ENCODE measurements around the gene SLC26A2. TPM values are rescaled to one million over a fixed set of nuclear protein-coding genes. Genes with fewer than 3 reads are reported as not detected.

The SLC26A2 gene
- total RNA-seq, 1 donor from 2014 or later = 4.7 TPM

DNA sequence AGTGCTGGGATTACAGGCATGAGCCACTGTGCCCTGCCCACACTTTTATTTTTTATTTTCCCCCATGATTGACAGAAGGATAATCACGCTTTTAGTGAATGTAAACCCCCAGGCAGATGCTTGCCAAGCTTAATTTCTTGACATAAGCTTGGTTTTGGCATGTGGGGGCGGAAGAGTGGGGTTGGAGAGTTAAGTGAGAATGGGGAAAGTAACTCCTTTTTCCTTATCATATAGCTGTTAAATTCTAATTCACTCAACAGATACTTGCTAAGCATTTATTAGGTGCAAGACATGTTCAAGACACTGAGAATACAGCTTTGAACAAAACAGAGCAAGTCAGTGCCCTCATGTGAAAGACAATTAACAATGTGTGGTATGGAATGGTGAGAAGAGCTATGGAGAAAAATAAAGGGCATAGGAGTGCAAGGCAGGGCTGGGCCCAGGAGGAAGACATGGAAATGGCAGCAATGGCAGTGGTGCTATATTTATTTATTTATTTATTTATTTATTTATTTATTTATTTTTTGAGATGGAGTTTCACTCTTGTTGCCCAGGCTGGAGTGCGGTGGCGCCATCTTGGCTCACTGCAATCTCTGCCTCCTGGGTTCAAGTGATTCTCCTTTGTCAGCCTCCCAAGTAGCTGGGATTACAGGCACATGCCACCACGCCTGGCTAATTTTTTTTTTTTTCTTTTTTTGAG is 2.2 kb downstream of the SLC26A2 start:
- Mint-ChIP-seq H3K4me3 (ENCODE audit: unreplicated experiment) (no peak overlapping the region), H3K9me3 (ENCODE audit: unreplicated experiment) (peaks cover 10% of the 10 kb centered on the region), H3K36me3 (ENCODE audit: unreplicated experiment) (no peaks in the 10 kb centered on the region), H3K27me3 (ENCODE audit: unreplicated experiment) (peaks cover 9% of the 10 kb centered on the region), H3K4me1 (ENCODE audit: low read depth, unreplicated experiment) (peaks cover 9% of the 10 kb centered on the region), H3K27ac (ENCODE audit: unreplicated experiment) (no peak overlapping the region)
- DNase-seq = no peak
- TF ChIP-seq, protein P1, sequence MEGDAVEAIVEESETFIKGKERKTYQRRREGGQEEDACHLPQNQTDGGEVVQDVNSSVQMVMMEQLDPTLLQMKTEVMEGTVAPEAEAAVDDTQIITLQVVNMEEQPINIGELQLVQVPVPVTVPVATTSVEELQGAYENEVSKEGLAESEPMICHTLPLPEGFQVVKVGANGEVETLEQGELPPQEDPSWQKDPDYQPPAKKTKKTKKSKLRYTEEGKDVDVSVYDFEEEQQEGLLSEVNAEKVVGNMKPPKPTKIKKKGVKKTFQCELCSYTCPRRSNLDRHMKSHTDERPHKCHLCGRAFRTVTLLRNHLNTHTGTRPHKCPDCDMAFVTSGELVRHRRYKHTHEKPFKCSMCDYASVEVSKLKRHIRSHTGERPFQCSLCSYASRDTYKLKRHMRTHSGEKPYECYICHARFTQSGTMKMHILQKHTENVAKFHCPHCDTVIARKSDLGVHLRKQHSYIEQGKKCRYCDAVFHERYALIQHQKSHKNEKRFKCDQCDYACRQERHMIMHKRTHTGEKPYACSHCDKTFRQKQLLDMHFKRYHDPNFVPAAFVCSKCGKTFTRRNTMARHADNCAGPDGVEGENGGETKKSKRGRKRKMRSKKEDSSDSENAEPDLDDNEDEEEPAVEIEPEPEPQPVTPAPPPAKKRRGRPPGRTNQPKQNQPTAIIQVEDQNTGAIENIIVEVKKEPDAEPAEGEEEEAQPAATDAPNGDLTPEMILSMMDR (IDR thresholded peaks at IDR 0.05; ENCODE audit: partially characterized antibody, unreplicated experiment) = no peak

DNA sequence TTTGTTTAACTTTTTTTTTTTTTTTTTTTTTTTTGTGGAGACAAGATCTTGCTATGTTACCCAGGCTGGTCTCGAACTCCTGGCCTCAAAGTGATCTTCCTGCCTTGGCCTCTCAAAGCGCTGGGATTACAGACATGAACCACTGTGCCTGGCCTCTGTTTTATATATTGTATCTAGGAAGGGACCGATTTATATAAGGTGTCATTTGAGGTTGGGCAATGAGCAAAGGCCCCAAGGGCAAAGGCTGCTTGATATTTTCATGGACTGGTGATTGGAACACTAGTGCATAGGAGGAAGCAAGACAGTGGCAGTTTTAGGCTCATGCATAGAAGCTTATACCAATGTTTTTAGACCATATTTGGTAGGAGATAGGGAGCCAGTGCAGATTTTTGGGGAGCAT is 3.2 kb downstream of the SLC26A2 start:
- peaks cover 10% of the 10 kb centered on the region for H3K9me3 Mint-ChIP-seq (ENCODE audit: unreplicated experiment)
- TF ChIP-seq, protein P1 (IDR thresholded peaks at IDR 0.05; ENCODE audit: partially characterized antibody, unreplicated experiment) = no peak
- no peak overlapping the region for H3K27ac Mint-ChIP-seq (ENCODE audit: unreplicated experiment)
- H3K27me3 Mint-ChIP-seq (ENCODE audit: unreplicated experiment) = peaks cover 9% of the 10 kb centered on the region
- DNase-seq = no peak
- H3K36me3 Mint-ChIP-seq (ENCODE audit: unreplicated experiment) = no peaks in the 10 kb centered on the region
- H3K4me3 Mint-ChIP-seq (ENCODE audit: unreplicated experiment) = no peak overlapping the region
- H3K4me1 Mint-ChIP-seq (ENCODE audit: low read depth, unreplicated experiment) = peaks cover 9% of the 10 kb centered on the region

DNA sequence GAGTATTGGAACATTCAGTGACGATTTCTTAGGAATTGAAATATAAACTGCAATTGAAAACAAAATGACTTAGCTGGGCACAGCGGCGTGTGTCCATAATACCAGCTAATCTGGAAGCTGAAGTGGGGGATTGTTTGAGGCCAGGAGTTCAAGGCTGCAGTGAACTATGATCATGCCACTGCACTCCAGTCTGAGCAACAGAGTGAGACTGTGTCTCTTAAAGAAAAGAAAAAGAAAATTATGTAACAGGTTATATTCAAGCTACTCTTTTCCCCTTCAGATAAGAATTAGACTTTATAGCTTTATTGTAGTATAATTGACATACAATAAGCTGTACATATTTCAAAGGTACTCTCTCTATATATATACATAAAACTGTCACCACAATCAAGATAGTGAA is 6.4 kb downstream of the SLC26A2 start:
- TF ChIP-seq, protein P1 (IDR thresholded peaks at IDR 0.05; ENCODE audit: partially characterized antibody, unreplicated experiment) = no peak
- Mint-ChIP-seq H3K4me3 (ENCODE audit: unreplicated experiment) (no peak overlapping the region), H3K36me3 (ENCODE audit: unreplicated experiment) (no peaks in the 10 kb centered on the region), H3K9me3 (ENCODE audit: unreplicated experiment) (peaks cover 1% of the 10 kb centered on the region), H3K4me1 (ENCODE audit: low read depth, unreplicated experiment) (no peaks in the 10 kb centered on the region), H3K27ac (ENCODE audit: unreplicated experiment) (no peak overlapping the region), H3K27me3 (ENCODE audit: unreplicated experiment) (peaks cover 3% of the 10 kb centered on the region)
- DNase-seq = no peak

DNA sequence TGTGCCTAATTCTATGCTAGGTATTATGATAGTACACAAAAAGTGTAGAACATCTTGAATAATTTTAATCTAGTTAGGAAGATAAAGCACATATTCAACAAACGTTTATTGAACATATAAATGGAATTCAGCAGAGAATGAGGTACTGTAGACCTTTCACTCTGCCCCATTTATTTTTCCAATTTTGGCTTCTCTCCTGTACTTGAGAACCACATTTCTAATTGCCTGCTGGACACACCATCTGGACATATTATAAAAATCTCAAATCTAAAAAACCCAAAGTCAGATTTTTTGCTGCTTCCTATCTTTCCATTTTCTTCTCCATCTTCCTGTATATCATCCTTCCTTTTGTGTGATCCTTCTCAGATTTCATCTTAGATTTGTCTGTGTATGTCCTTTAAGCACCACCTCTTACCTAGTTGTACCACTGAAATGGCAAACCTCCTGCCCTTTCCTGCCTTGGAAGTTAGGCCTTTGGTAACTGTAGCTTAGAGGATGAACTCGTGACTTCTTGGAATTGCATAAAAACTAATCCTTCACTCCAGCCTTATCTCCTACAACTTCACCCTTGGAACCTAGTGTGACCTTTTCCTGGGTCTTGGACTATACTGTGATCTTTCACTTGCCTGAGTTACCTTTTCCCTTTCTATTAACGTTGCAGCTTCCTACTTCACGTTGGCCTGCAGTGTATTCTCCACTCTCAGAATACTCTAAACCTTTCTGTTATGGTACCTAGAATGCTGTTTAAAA is 8.8 kb downstream of the SLC26A2 start:
- DNase-seq = no peak
- TF ChIP-seq, protein P1 (IDR thresholded peaks at IDR 0.05; ENCODE audit: partially characterized antibody, unreplicated experiment) = no peak
- no peak overlapping the region for H3K4me3 Mint-ChIP-seq (ENCODE audit: unreplicated experiment)
- H3K27me3 Mint-ChIP-seq (ENCODE audit: unreplicated experiment) = no peaks in the 10 kb centered on the region
- no peak overlapping the region for H3K27ac Mint-ChIP-seq (ENCODE audit: unreplicated experiment)
- no peaks in the 10 kb centered on the region for H3K36me3 Mint-ChIP-seq (ENCODE audit: unreplicated experiment)
- H3K9me3 Mint-ChIP-seq (ENCODE audit: unreplicated experiment) = no peaks in the 10 kb centered on the region
- no peaks in the 10 kb centered on the region for H3K4me1 Mint-ChIP-seq (ENCODE audit: low read depth, unreplicated experiment)

DNA sequence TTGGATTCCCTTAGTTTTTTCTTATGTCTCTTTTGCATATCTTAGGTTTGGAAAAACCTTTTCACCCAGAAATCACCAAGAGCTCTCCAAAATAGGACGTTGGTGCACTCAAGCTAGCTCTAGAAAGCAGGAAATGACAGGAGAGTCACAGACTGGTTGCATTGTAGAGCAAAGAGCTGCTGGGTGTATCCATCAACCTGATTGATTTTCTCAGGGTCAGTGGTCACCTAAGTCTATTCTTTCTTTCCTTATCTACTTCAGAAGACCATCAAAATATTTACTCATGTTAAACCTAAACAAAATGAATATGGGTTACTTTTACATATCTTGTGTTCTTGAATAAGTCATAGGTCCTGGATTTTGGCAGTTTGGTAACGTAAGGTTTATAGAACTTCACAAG is 14.9 kb downstream of the SLC26A2 start:
- no peak overlapping the region for H3K4me3 Mint-ChIP-seq (ENCODE audit: unreplicated experiment)
- TF ChIP-seq, protein P1 (IDR thresholded peaks at IDR 0.05; ENCODE audit: partially characterized antibody, unreplicated experiment) = no peak
- no peaks in the 10 kb centered on the region for H3K4me1 Mint-ChIP-seq (ENCODE audit: low read depth, unreplicated experiment)
- no peaks in the 10 kb centered on the region for H3K9me3 Mint-ChIP-seq (ENCODE audit: unreplicated experiment)
- no peak overlapping the region for H3K27ac Mint-ChIP-seq (ENCODE audit: unreplicated experiment)
- no peaks in the 10 kb centered on the region for H3K27me3 Mint-ChIP-seq (ENCODE audit: unreplicated experiment)
- DNase-seq = no peak
- H3K36me3 Mint-ChIP-seq (ENCODE audit: unreplicated experiment) = no peaks in the 10 kb centered on the region

Data from glutamatergic neuron (in vitro differentiated cells).